ENCODE data around the gene HMGCR.
"Not testable (repeated sequence)": the region's sequence is repeated elsewhere in the genome, so short reads cannot be mapped to it uniquely, and the experiment has no call there.

Gene HMGCR

DNA sequence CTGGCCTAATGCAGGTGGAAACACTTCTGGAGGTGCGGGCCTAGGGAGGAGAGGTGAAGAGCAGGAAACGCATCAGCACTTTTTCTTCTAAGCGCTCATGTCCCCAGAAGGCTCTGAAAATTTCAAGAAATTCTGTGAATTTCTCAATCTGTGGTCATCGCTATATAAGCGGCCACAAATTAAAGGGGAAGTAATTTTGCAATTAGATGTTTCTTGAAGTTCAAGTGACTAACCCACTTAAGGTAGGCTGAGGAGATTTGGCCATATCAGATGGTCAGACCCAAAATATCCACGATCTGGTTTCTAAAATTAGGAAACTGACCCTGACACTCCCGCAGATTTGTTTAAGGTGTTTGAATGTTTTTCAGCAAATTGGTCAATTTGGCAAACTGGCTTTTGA, 16.6 kb upstream of the HMGCR start:
- DNase-seq (ENCODE audit: low read depth): no peak
- H3K4me3 ChIP-seq (ENCODE audit: low read length): no peak overlapping the region
- no peak for TF ChIP-seq CTCF (conservative IDR thresholded peaks at IDR 0.05; ENCODE audit: low read length)

DNA sequence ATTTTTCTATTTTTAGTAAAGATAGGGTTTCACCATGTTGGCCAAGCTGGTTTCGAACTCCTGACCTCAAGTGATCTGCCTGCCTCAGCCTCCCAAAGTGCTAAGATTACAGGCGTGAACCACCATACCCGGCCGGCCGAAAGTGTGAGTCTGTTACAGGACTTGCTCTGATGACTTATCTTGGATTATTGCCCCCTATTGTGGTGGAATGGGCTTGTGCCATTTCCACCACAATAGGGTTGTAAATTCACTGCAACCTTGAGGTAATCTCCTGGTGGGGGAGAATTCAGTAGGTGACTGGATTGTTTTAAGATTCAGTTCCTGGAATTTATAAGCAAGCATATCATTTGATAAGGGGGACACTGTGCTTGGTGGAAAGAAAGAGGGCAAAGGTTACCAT, 15.0 kb upstream of the HMGCR start:
- no peak overlapping the region for H3K4me3 ChIP-seq (ENCODE audit: low read length)
- TF ChIP-seq CTCF (conservative IDR thresholded peaks at IDR 0.05; ENCODE audit: low read length): no peak
- DNase-seq (ENCODE audit: low read depth): no peak

DNA sequence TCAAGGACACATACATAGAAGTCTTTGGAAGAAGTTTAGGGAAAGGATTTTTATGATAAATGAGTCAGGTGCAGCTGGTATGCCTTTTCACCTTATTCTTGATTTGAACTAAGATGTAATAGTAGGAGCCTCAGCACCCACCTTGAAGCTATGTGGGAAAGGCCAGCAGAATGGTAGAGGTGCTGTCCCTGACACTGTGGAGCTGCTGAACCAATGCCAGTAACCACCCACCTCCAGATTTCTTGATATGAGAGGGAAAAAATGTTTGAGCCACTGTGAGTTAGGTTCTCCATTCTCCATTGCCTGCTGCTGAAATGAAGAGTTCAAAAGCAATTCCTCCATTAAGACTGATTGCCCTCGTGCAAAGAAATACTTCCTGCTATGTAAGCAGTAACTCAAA, 12.2 kb upstream of the HMGCR start:
- H3K4me3 ChIP-seq (ENCODE audit: low read length): no peak overlapping the region
- DNase-seq (ENCODE audit: low read depth): no peak
- TF ChIP-seq CTCF (conservative IDR thresholded peaks at IDR 0.05; ENCODE audit: low read length): no peak

DNA sequence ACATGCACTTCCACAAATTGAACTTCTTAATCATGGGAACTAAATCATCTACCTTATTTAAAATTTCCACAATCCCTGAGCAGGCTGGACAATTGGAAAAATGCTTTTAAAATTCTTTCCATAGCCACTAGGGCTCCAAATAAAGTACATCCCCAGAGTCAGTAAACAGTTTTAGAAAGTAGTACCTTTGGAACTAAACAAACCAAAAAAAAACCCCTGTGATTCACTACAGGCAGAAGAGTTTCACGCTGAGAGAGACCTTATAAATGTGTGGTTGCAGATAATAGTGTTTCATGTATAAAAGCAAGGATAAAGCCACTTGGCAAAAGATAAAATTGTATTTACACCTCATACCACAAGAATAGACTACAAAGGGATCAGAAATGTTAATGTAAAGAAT, 11.8 kb upstream of the HMGCR start:
- no peak for TF ChIP-seq CTCF (conservative IDR thresholded peaks at IDR 0.05; ENCODE audit: low read length)
- no peak overlapping the region for H3K4me3 ChIP-seq (ENCODE audit: low read length)
- no peak for DNase-seq (ENCODE audit: low read depth)

DNA sequence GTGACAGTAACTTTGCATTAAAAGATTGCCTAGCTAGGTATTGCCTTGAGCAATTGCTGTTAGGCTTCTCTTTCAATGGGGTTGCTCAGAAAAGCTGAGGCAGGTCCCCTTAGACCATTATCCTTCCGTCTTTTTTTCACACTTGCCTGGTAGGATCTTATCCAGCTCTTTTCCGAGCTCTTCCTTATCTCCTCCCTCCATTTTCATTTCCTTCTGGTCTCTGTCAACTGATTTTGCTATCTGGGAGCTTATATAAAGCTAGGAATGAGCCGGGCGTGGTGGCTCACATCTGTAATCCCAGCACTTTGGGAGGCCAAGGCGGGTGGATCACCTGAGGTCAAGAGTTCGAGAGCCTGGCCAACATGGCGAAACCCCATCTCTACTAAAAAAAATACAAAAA, 6.6 kb upstream of the HMGCR start:
- H3K4me3 ChIP-seq (ENCODE audit: low read length): no peak overlapping the region
- DNase-seq (ENCODE audit: low read depth): no peak
- no peak for TF ChIP-seq CTCF (conservative IDR thresholded peaks at IDR 0.05; ENCODE audit: low read length)

- TF ChIP-seq CTCF (conservative IDR thresholded peaks at IDR 0.05; ENCODE audit: low read length): no peak
- no peak overlapping the region for H3K4me3 ChIP-seq (ENCODE audit: low read length)
- DNase-seq (ENCODE audit: low read depth): no peak
Observed at GRCh38 chr5:75331095-75332090, 5.6 kb upstream of the HMGCR start.

DNA sequence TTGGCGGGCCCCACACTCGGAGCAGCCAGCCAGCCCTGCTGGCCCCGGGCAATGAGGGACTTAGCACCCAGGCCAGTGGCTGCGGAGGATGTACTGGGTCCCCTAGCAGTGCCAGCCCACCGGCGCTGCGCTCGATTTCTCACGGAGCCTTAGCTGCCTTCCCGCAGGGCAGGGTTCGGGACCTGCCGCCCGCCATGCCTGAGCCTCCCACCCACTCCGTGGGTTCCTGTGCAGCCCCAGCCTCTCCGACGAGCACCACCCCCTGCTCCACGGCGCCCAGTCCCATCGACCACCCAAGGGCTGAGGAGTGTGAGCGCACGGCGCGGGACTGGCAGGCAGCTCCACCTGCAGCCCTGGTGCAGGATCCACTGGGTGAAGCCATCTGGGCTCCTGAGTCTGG, 3.3 kb upstream of the HMGCR start:
- not testable (repeated sequence) for H3K4me3 ChIP-seq (ENCODE audit: low read length); DNase-seq (ENCODE audit: low read depth)

DNA sequence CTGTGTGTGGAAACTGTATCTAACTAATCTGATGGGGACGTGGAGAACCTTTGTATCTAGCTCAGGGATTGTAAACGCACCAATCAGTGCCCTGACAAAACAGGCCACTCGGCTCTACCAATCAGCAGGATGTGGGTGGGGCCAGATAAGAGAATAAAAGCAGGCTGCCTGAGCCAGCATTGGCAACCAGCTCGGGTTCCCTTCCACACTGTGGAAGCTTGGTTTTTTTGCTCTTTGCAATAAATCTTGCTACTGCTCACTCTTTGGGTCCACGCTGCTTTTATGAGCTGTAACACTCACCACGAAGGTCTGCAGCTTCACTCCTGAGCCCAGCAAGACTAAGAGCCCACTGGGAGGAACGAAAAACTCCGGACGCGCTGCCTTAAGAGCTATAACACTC, 2.6 kb upstream of the HMGCR start:
- H3K4me3 ChIP-seq (ENCODE audit: low read length); DNase-seq (ENCODE audit: low read depth): not testable (repeated sequence)
